Tibial artery (tissue), 4 donors: ENCODE data around the gene EGFLAM.

Experiments used
- DNase-seq, 2 donors: peaks; one replicate each; pipeline ENCODE4 v3.0.0-alpha.2; 2019
- H3K27ac ChIP-seq, 2 donors: fragments of 200-600 bp; sonication (generic) in 1 of 2; 1 replicate in 1 of 2; 2 replicates in 1 of 2; pipeline ENCODE4 v1.5.1; 2018 to 2019; ENCODE audit warnings: mild to moderate bottlenecking in 1 of 2
- H3K27me3 ChIP-seq, 2 donors: fragments of 200-600 bp; sonication (generic) in 1 of 2; one replicate each; pipeline versions ENCODE4 v1.5.1 to v1.6.0; 2016 to 2019
- H3K36me3 ChIP-seq, 3 donors: fragments of 200-600 bp; sonication (generic) in 2 of 3; one replicate each; pipeline ENCODE4 v1.5.1; 2016 to 2019; ENCODE audit warnings: mild to moderate bottlenecking in 2 of 3
- H3K4me1 ChIP-seq, 4 donors: fragments of 200-600 bp; sonication (generic) in 2 of 4; 1 replicate in 3 of 4; 2 replicates in 1 of 4; pipeline ENCODE4 v1.5.1; 2016 to 2019
- H3K4me3 ChIP-seq, 2 donors: fragments of 200-600 bp; sonication (generic) in 1 of 2; 1 replicate in 1 of 2; 2 replicates in 1 of 2; pipeline ENCODE4 v1.5.1; 2018 to 2019; ENCODE audit warnings: mild to moderate bottlenecking in 2 of 2
- H3K9me3 ChIP-seq, 3 donors: fragments of 200-600 bp; sonication (generic) in 1 of 3; one replicate each; pipeline ENCODE4 v1.5.1; 2016 to 2019
- CTCF ChIP-seq, 2 experiments: fragments of 200-600 bp in 1 of 2; fragments of 450-650 bp in 1 of 2; IDR thresholded peaks; one replicate each; pipeline ENCODE4 v1.5.1; 2017 to 2019; ENCODE audit warnings: antibody characterized with exemption in 2 of 2, mild to moderate bottlenecking in 1 of 2, moderate library complexity in 1 of 2
- intact Hi-C: fragments of 100-400 bp; cut with DNase I; formaldehyde crosslinking; loops from one replicate; pipeline ENCODE4 v1.15.0; 2023; ENCODE audit warnings: low total_unique reads

Gene EGFLAM

GRCh38 chr5:38478166-38478565 lies 219.8 kb downstream of the EGFLAM start:
- H3K36me3 ChIP-seq, result peaks cover 20 to 30% (median 26%) of the 10 kb centered on the region in 3 donors
- TF ChIP-seq CTCF (IDR thresholded peaks at IDR 0.05), result no peak
- no peaks in the 10 kb centered on the region for H3K4me1 ChIP-seq
- intact Hi-C loops, result no loop called here
- no peaks in the 10 kb centered on the region for H3K9me3 ChIP-seq
- DNase-seq, result no peak
- H3K27ac ChIP-seq, result no peak overlapping the region
- no peak overlapping the region for H3K4me3 ChIP-seq
- H3K27me3 ChIP-seq, result no peaks in the 10 kb centered on the region

- Histone ChIP-seq H3K27ac (no peak overlapping the region), H3K27me3 (no peaks in the 10 kb centered on the region), H3K36me3 (peaks cover 26 to 37% (median 28%) of the 10 kb centered on the region in 3 donors), H3K4me1 (no peaks in the 10 kb centered on the region), H3K4me3 (no peak overlapping the region), H3K9me3 (no peaks in the 10 kb centered on the region)
- no peak for TF ChIP-seq CTCF (IDR thresholded peaks at IDR 0.05)
- intact Hi-C loops, result no loop called here
- no peak for DNase-seq
Measured at GRCh38 chr5:38478878-38479277, 220.5 kb downstream of the EGFLAM start.

DNA sequence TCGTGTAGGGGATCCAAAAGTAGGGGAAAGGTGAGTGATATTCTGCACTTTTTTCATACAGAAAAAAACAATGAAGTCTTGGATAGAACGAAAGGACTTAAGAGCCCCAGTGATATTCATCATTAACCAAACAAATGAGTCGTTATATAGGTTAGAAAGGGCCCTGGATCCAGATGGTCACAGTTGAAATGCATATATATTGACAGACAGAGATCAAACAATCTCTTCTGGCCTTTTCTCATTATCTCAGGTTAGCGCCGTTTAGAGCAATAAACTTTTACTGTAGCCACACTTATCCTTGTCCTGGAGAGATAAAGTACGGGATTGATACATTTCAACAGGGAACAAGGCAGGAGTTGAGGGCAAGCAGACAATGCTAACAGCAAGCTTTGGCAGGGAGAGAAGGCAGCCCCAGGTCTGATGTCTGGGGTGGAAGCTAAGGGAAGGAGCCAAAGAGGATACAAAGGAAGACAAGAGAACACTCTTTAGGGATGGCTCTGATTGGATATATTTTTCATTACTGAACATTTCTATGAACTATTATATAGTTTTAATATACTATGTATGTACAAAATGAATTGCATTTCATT lies 221.1 kb downstream of the EGFLAM start:
- no peaks in the 10 kb centered on the region for H3K27me3 ChIP-seq
- H3K36me3 ChIP-seq, result peaks cover 30 to 41% (median 31%) of the 10 kb centered on the region in 3 donors
- H3K4me1 ChIP-seq, result no peaks in the 10 kb centered on the region
- intact Hi-C loops, result no loop called here
- H3K4me3 ChIP-seq, result no peak overlapping the region
- no peak for TF ChIP-seq CTCF (IDR thresholded peaks at IDR 0.05)
- no peak for DNase-seq
- H3K27ac ChIP-seq, result no peak overlapping the region
- no peaks in the 10 kb centered on the region for H3K9me3 ChIP-seq

DNA sequence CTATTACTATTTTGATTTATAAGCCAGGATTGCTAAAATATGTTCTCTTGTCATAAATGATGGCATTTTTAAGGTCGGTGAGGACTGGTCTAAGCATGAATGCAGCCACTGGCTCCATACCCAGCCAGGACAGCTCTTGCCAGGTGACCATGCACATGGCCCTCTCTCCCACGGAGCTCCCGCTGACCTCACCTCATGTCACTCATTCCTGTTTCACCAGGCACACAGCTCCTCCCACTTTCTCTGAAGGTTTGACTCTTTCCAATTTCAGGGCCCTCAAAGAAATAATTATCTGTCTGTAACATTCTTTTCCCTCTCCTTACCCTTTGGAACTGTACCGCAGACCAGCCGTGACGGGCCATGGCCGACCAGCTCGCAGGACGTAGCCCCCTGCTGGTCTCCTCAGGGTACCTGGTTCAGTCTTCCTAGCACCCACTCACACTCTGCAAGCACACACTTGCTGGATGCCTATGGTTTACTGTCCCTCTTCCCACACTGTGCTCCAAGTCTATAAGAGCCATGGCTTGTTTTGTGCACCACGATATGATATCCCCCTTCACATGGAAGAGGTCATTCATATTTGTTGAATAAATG lies 225.5 kb downstream of the EGFLAM start:
- no peaks in the 10 kb centered on the region for H3K9me3 ChIP-seq
- H3K4me3 ChIP-seq, result no peak overlapping the region
- no peaks in the 10 kb centered on the region for H3K4me1 ChIP-seq
- DNase-seq, result no peak
- peaks cover 56 to 85% (median 67%) of the 10 kb centered on the region in 3 donors for H3K36me3 ChIP-seq
- intact Hi-C loops, result no loop called here
- TF ChIP-seq CTCF (IDR thresholded peaks at IDR 0.05), result no peak
- no peak overlapping the region for H3K27ac ChIP-seq
- no peaks in the 10 kb centered on the region for H3K27me3 ChIP-seq

DNA sequence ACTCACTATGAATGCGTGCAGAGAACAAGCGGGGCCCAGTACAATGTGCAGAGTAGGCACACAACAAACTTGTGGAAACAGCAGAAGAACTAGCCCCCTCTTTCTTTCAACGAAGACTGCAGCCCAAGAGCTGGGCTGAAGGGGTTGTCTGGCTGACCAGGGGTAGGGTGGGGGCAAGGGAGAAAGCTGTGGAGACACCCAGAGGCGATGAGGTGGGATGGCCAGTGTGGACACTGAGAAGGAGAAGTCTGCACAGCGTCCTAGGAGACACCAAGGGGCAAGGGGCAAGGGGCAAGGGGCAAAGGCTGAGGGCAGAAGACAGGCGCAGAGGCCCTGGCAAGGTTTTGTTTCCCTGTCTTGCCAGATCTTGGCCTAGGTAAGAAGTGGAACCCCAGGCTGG lies 235.8 kb downstream of the EGFLAM start:
- Histone ChIP-seq H3K9me3 (no peaks in the 10 kb centered on the region), H3K4me3 (no peak overlapping the region), H3K4me1 (no peaks in the 10 kb centered on the region), H3K27ac (no peak overlapping the region), H3K36me3 (peaks cover 29 to 68% (median 55%) of the 10 kb centered on the region in 3 donors), H3K27me3 (no peaks in the 10 kb centered on the region)
- intact Hi-C loops, result no loop called here
- no peak for TF ChIP-seq CTCF (IDR thresholded peaks at IDR 0.05)
- DNase-seq, result no peak
